ENCODE data around the gene BRAF. TPM values are rescaled to one million over a fixed set of nuclear protein-coding genes. Genes with fewer than 3 reads are reported as not detected.

BRAF gene
- total and polyA plus RNA-seq, 2 donors from 2014 or later: 8.0 to 43.9 TPM

GRCh38 chr7:140881507-140882228 is 43.1 kb downstream of the BRAF start:
- H3K27me3 ChIP-seq (ENCODE audit: control insufficient read depth, insufficient read depth, low read length): no peaks in the 10 kb centered on the region
- H3K9ac ChIP-seq (ENCODE audit: low read length in 3 of 3): no peak overlapping the region
- H3K27ac ChIP-seq (ENCODE audit: low read depth in 2 of 2, low read length in 2 of 2): no peak overlapping the region
- TF ChIP-seq CTCF (IDR thresholded peaks at IDR 0.05; ENCODE audit: borderline replicate concordance, extremely low read depth, insufficient read depth): no peak
- DNase-seq: no peak
- H3K4me1 ChIP-seq (ENCODE audit: control insufficient read depth in 2 of 3, insufficient read depth in 2 of 3, low read depth in 1 of 3, low read length in 3 of 3): peaks cover 0 to 15% (median 2%) of the 10 kb centered on the region in 3 donors
- no peaks in the 10 kb centered on the region for H3K9me3 ChIP-seq (ENCODE audit: control insufficient read depth in 2 of 3, insufficient read depth in 1 of 3, low read length in 3 of 3)
- intact Hi-C loops (cut with DNase I): no loop called here
- no peak for FAIRE-seq
- no peaks in the 10 kb centered on the region for H3K36me3 ChIP-seq (ENCODE audit: control insufficient read depth in 2 of 3, insufficient read depth in 3 of 3, low read length in 3 of 3)
- no peak overlapping the region for H3K4me3 ChIP-seq (ENCODE audit: low read length in 3 of 3)

- DNase-seq (no peak), FAIRE-seq (no peak)
- H3K36me3 ChIP-seq (ENCODE audit: control insufficient read depth in 2 of 3, insufficient read depth in 3 of 3, low read length in 3 of 3): no peaks in the 10 kb centered on the region
- no peaks in the 10 kb centered on the region for H3K9me3 ChIP-seq (ENCODE audit: control insufficient read depth in 2 of 3, insufficient read depth in 1 of 3, low read length in 3 of 3)
- TF ChIP-seq CTCF (IDR thresholded peaks at IDR 0.05; ENCODE audit: borderline replicate concordance, extremely low read depth, insufficient read depth): no peak
- no peak overlapping the region for H3K9ac ChIP-seq (ENCODE audit: low read length in 3 of 3)
- no peaks in the 10 kb centered on the region for H3K27me3 ChIP-seq (ENCODE audit: control insufficient read depth, insufficient read depth, low read length)
- intact Hi-C loops (cut with DNase I): no loop called here
- H3K27ac ChIP-seq (ENCODE audit: low read depth in 2 of 2, low read length in 2 of 2): no peak overlapping the region
- H3K4me1 ChIP-seq (ENCODE audit: control insufficient read depth in 2 of 3, insufficient read depth in 2 of 3, low read depth in 1 of 3, low read length in 3 of 3): peaks cover 0 to 15% (median 2%) of the 10 kb centered on the region in 3 donors
- H3K4me3 ChIP-seq (ENCODE audit: low read length in 3 of 3): no peak overlapping the region
These were observed 47.5 kb downstream of the BRAF start for GRCh38 chr7:140877249-140877524.

- Histone ChIP-seq H3K4me3 (ENCODE audit: low read length in 3 of 3) (no peak overlapping the region), H3K27ac (ENCODE audit: low read depth in 2 of 2, low read length in 2 of 2) (no peak overlapping the region), H3K36me3 (ENCODE audit: control insufficient read depth in 2 of 3, insufficient read depth in 3 of 3, low read length in 3 of 3) (no peaks in the 10 kb centered on the region), H3K27me3 (ENCODE audit: control insufficient read depth, insufficient read depth, low read length) (no peaks in the 10 kb centered on the region), H3K4me1 (ENCODE audit: control insufficient read depth in 2 of 3, insufficient read depth in 2 of 3, low read depth in 1 of 3, low read length in 3 of 3) (peaks cover 0 to 15% (median 2%) of the 10 kb centered on the region in 3 donors), H3K9me3 (ENCODE audit: control insufficient read depth in 2 of 3, insufficient read depth in 1 of 3, low read length in 3 of 3) (no peaks in the 10 kb centered on the region), H3K9ac (ENCODE audit: low read length in 3 of 3) (no peak overlapping the region)
- peak; percentile 41 for FAIRE-seq
- TF ChIP-seq CTCF (IDR thresholded peaks at IDR 0.05; ENCODE audit: borderline replicate concordance, extremely low read depth, insufficient read depth): no peak
- intact Hi-C loops (cut with DNase I): no loop called here
- no peak for DNase-seq
These were observed 48.0 kb downstream of the BRAF start for GRCh38 chr7:140876519-140877248.
